ENCODE data around the gene ANAPC1.
"Not testable (repeated sequence)": the region's sequence is repeated elsewhere in the genome, so short reads cannot be mapped to it uniquely, and the experiment has no call there.

DNA sequence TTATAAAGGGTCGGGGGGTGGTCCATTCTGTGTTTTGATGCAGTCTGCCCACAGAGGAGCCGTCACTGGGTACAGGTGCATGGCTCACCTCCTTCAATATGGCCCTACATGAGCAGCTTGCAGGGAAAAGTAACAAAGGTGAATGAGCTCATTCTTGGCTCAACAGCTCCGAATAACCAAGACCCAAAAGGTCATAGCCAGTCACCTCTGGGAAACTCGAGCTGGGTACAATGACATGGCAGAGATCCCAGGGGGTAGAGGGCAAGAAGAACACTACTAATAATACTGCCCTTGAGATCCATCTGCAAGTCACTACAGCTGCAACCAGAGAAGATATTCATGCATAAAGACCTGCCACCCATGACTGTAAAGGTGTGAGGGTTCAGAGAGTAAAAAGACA lies 106.8 kb downstream of the ANAPC1 start:
- TF ChIP-seq EZH2 (IDR thresholded peaks at IDR 0.05; ENCODE audit: borderline replicate concordance, low read depth, low read length, severe bottlenecking); CTCF (IDR thresholded peaks at IDR 0.05; ENCODE audit: borderline replicate concordance, extremely low read depth, low read length, poor library complexity, severe bottlenecking): not testable (repeated sequence)
